Measurements from ENCODE around the gene LLPH. TPM values are rescaled to one million over a fixed set of nuclear protein-coding genes. Genes with fewer than 3 reads are reported as not detected.

LLPH gene
- polyA plus RNA-seq, 1 donor (not counting 4 experiments of a cell fraction or from before 2014, with no cell fraction given) = 36.6 TPM

DNA sequence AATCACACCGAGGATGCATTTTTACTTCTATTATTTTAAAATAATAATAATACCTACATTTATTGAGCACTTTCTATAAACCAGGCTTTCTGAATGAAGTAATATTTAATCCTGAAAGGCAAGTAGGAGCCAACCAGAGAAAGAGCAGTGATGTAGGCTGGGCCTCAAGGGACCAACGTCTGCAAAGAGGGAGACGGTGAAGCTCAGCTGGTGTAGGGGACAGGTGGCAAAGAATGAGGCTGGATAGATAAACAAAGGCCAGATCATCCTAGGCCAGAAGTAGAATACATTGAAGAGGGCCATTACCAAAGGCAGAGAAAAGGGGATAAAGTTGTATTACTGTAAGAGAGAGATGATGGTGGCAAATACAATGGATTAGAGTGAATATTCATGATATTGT lies 40.1 kb upstream of the LLPH start:
- FAIRE-seq = no peak
- H3K9ac ChIP-seq (ENCODE audit: control insufficient read depth, extremely low read depth, insufficient read depth, low read length) = no peak overlapping the region

DNA sequence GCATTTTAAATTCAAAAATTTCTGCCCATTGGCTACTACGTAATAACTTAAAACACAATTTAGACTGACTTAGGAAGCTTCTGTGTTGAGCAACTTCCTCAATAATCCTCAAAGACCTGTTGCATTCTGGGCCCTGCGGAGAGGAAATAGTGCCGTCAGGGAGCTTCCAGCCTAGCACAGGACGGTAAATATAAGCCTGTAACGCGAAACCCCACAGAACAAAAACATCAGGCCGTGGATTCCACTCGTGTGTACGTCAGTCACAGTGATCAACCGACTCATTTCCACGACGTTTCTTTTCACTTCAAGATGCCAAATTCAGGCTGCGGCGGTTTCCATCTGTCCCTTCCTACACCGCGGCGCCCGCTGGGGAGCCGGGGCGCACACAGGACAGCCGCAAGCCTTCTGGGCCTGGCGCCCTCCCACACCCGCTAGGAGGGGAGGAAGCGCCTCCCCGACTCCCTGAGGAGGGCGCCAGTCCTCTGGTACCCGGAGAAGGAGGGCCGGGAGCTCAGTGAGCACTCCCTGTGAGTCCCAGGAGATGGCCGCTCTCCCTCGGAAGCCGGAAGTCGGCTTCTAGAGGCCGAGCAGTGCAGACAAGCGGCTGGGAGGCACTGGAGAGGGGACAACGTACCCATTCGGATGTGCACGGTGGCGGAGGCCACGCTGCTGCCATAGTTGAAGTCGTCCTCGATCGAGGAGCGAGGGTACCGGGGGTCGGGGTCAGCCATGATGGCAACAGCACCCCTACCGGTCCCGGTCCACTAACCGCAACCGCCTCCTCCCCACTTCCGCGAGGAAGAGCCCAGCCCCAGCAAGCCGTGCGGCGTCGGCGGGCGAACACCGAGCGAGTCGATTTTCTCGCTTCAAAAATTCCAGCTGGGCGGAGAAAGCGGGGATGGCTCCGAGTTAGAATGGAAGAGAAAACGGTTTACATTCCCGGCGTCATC lies 38.9 kb upstream of the LLPH start, which contains the start of gene TMBIM4:
Gene TMBIM4, minus strand, starts transcription at position 776 of the 950 bp plus-strand sequence. Its CDS starts 45 bp downstream, at position 731.
- H3K4me2 ChIP-seq (ENCODE audit: control insufficient read depth, extremely low read depth, insufficient read depth, low read depth, low read length) = peak within 1 kb of the TSS; percentile 94
- DNase-seq (ENCODE audit: low read depth, low spot score) (peak; percentile 13), FAIRE-seq (peak; percentile 49)
- H3K27me3 ChIP-seq (ENCODE audit: control insufficient read depth, extremely low read depth, insufficient read depth, low read length) = no peaks in the 10 kb centered on the region
- peak within 1 kb of the TSS; percentile 53 to 93 (median 87) for H3K4me3 ChIP-seq (ENCODE audit: control insufficient read depth in 2 of 3, extremely low read depth in 1 of 3, insufficient read depth in 2 of 3, low read depth in 1 of 3, low read length in 3 of 3)
- no peaks in the 10 kb centered on the region for H3K9me3 ChIP-seq (ENCODE audit: control insufficient read depth, low read depth, low read length)
- H3K4me1 ChIP-seq (ENCODE audit: control insufficient read depth, extremely low read depth, insufficient read depth, low read length) = peaks cover 4% of the 10 kb centered on the region
- peak within 1 kb of the TSS; percentile 93 for H3K9ac ChIP-seq (ENCODE audit: control insufficient read depth, extremely low read depth, insufficient read depth, low read length)
- peaks cover 42% of the 10 kb centered on the region for H3K79me2 ChIP-seq (ENCODE audit: control insufficient read depth, insufficient read depth, low read length)
- no peak for TF ChIP-seq EZH2 (IDR thresholded peaks at IDR 0.05; ENCODE audit: low read length)
- TF ChIP-seq, protein P1, sequence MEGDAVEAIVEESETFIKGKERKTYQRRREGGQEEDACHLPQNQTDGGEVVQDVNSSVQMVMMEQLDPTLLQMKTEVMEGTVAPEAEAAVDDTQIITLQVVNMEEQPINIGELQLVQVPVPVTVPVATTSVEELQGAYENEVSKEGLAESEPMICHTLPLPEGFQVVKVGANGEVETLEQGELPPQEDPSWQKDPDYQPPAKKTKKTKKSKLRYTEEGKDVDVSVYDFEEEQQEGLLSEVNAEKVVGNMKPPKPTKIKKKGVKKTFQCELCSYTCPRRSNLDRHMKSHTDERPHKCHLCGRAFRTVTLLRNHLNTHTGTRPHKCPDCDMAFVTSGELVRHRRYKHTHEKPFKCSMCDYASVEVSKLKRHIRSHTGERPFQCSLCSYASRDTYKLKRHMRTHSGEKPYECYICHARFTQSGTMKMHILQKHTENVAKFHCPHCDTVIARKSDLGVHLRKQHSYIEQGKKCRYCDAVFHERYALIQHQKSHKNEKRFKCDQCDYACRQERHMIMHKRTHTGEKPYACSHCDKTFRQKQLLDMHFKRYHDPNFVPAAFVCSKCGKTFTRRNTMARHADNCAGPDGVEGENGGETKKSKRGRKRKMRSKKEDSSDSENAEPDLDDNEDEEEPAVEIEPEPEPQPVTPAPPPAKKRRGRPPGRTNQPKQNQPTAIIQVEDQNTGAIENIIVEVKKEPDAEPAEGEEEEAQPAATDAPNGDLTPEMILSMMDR (optimal IDR thresholded peaks at IDR 0.05 in 1 of 3, IDR thresholded peaks at IDR 0.05 in 1 of 3, conservative IDR thresholded peaks at IDR 0.05 in 1 of 3; ENCODE audit: extremely low read depth in 1 of 3, insufficient read depth in 2 of 3, low read length in 3 of 3) = peak; percentile 46 to 63 (median 53)
- H2AFZ ChIP-seq (ENCODE audit: control insufficient read depth, low read length) = peak within 1 kb of the TSS; percentile 78
- H4K20me1 ChIP-seq (ENCODE audit: control insufficient read depth, extremely low read depth, insufficient read depth, low read length) = no peaks in the 10 kb centered on the region
- dilution Hi-C loops (cut with MboI; ENCODE audit: extremely low pct_ligation_motif_present, low sequenced_read_pairs) = no loop called here
- no peaks in the 10 kb centered on the region for H3K9me1 ChIP-seq (ENCODE audit: control insufficient read depth, extremely low read depth, insufficient read depth, low read length)
- H3K27ac ChIP-seq (ENCODE audit: control insufficient read depth, insufficient read depth, low read length) = peak within 1 kb of the TSS; percentile 93
- no peaks in the 10 kb centered on the region for H3K36me3 ChIP-seq (ENCODE audit: control insufficient read depth in 2 of 2, extremely low read depth in 1 of 2, insufficient read depth in 2 of 2, low read length in 2 of 2)

More for the DNA sequence above, 40.1 kb upstream of the LLPH start:
- TF ChIP-seq, protein P1 (optimal IDR thresholded peaks at IDR 0.05 in 1 of 3, IDR thresholded peaks at IDR 0.05 in 1 of 3, conservative IDR thresholded peaks at IDR 0.05 in 1 of 3; ENCODE audit: extremely low read depth in 1 of 3, insufficient read depth in 2 of 3, low read length in 3 of 3) = no peak
- no peak for TF ChIP-seq EZH2 (IDR thresholded peaks at IDR 0.05; ENCODE audit: low read length)
- no peaks in the 10 kb centered on the region for H3K9me1 ChIP-seq (ENCODE audit: control insufficient read depth, extremely low read depth, insufficient read depth, low read length)
- no peaks in the 10 kb centered on the region for H3K36me3 ChIP-seq (ENCODE audit: control insufficient read depth in 2 of 2, extremely low read depth in 1 of 2, insufficient read depth in 2 of 2, low read length in 2 of 2)
- H3K27me3 ChIP-seq (ENCODE audit: control insufficient read depth, extremely low read depth, insufficient read depth, low read length) = no peaks in the 10 kb centered on the region
- no peak overlapping the region for H2AFZ ChIP-seq (ENCODE audit: control insufficient read depth, low read length)
- no peak overlapping the region for H3K4me3 ChIP-seq (ENCODE audit: control insufficient read depth in 2 of 3, extremely low read depth in 1 of 3, insufficient read depth in 2 of 3, low read depth in 1 of 3, low read length in 3 of 3)
- no peak overlapping the region for H3K27ac ChIP-seq (ENCODE audit: control insufficient read depth, insufficient read depth, low read length)
- peaks cover 4% of the 10 kb centered on the region for H3K4me1 ChIP-seq (ENCODE audit: control insufficient read depth, extremely low read depth, insufficient read depth, low read length)
- peak overlapping the region; percentile 53 for H3K4me2 ChIP-seq (ENCODE audit: control insufficient read depth, extremely low read depth, insufficient read depth, low read depth, low read length)
- DNase-seq (ENCODE audit: low read depth, low spot score) = no peak
- H3K79me2 ChIP-seq (ENCODE audit: control insufficient read depth, insufficient read depth, low read length) = peaks cover 32% of the 10 kb centered on the region
- dilution Hi-C loops (cut with MboI; ENCODE audit: extremely low pct_ligation_motif_present, low sequenced_read_pairs) = no loop called here
- no peaks in the 10 kb centered on the region for H4K20me1 ChIP-seq (ENCODE audit: control insufficient read depth, extremely low read depth, insufficient read depth, low read length)
- H3K9me3 ChIP-seq (ENCODE audit: control insufficient read depth, low read depth, low read length) = no peaks in the 10 kb centered on the region
